ENCODE data around the gene CEP19.

CEP19 gene

DNA sequence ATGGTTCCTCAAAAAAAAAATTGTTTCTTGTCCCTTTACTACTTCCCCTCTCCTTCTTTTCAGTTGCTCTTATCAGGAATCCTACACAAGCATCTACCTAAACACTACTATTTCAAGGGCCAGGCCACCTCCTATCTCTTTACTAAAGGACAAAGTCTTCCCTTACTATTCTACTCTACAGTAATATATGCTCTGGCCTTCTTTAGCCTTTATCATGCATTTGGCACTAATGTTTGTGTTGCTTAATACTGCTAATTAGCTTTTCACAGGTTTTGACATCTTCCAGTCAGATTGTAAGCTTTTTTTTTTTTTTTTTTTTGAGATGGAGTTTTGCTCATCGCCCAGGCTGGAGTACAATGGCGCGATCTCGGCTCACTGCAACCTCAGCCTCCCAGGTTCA, 5.3 kb downstream of the CEP19 start:
- H3K4me1 ChIP-seq (ENCODE audit: control insufficient read depth, low read depth, low read length), result no peaks in the 10 kb centered on the region
- no peak overlapping the region for H3K9ac ChIP-seq (ENCODE audit: low read length)
- no peak overlapping the region for H3K4me3 ChIP-seq (ENCODE audit: low read length)
- no peaks in the 10 kb centered on the region for H3K9me3 ChIP-seq (ENCODE audit: control insufficient read depth, low read depth, low read length)
- H3K27ac ChIP-seq (ENCODE audit: low read length), result no peak overlapping the region
- H3K36me3 ChIP-seq (ENCODE audit: control insufficient read depth, low read depth, low read length), result no peaks in the 10 kb centered on the region
- H3K27me3 ChIP-seq (ENCODE audit: control insufficient read depth, insufficient read depth, low read length), result peaks cover 10% of the 10 kb centered on the region

DNA sequence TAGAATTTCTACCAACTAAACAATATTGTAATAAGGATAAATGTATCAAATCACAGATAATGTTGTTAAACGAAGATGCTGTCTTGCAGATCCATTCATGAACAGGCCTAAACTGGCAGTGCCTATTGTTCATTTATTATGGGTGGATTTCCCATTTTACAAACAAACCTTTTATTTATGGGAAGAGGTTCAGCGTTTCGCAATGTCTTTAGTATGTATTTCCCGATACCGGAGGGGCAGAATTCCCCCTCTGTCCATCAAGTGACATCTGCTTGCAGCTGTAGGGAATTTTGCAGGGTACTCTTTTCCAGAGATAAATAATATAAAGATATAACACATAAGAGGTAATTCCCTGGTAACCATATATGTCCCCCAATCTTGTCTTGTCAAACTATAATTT, 5.7 kb downstream of the CEP19 start:
- no peaks in the 10 kb centered on the region for H3K36me3 ChIP-seq (ENCODE audit: control insufficient read depth, low read depth, low read length)
- H3K27ac ChIP-seq (ENCODE audit: low read length), result no peak overlapping the region
- H3K9me3 ChIP-seq (ENCODE audit: control insufficient read depth, low read depth, low read length), result no peaks in the 10 kb centered on the region
- H3K27me3 ChIP-seq (ENCODE audit: control insufficient read depth, insufficient read depth, low read length), result peaks cover 6% of the 10 kb centered on the region
- no peak overlapping the region for H3K4me3 ChIP-seq (ENCODE audit: low read length)
- no peaks in the 10 kb centered on the region for H3K4me1 ChIP-seq (ENCODE audit: control insufficient read depth, low read depth, low read length)
- H3K9ac ChIP-seq (ENCODE audit: low read length), result no peak overlapping the region

DNA sequence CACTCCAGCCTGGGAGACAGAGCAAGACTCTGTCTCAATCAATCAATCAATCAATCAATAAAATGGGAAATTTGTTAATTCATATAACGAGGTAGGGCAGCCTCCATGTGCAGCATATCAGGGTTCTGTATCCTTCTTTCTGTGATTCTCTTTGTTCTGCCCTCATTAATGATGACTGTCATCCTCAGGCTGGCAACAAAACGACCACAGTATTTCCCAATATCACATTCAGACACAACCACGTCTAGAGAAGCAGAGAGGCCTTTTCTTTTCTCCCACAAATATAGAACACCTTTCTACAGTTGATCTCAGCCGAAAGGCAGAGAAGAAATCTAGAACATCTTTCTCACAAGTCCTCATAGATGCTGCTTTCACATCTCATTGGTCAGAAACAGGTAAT, 11.2 kb downstream of the CEP19 start:
- H3K27me3 ChIP-seq (ENCODE audit: control insufficient read depth, insufficient read depth, low read length), result no peaks in the 10 kb centered on the region
- H3K36me3 ChIP-seq (ENCODE audit: control insufficient read depth, low read depth, low read length), result no peaks in the 10 kb centered on the region
- H3K9ac ChIP-seq (ENCODE audit: low read length), result no peak overlapping the region
- no peaks in the 10 kb centered on the region for H3K4me1 ChIP-seq (ENCODE audit: control insufficient read depth, low read depth, low read length)
- no peak overlapping the region for H3K4me3 ChIP-seq (ENCODE audit: low read length)
- H3K9me3 ChIP-seq (ENCODE audit: control insufficient read depth, low read depth, low read length), result no peaks in the 10 kb centered on the region
- H3K27ac ChIP-seq (ENCODE audit: low read length), result no peak overlapping the region

DNA sequence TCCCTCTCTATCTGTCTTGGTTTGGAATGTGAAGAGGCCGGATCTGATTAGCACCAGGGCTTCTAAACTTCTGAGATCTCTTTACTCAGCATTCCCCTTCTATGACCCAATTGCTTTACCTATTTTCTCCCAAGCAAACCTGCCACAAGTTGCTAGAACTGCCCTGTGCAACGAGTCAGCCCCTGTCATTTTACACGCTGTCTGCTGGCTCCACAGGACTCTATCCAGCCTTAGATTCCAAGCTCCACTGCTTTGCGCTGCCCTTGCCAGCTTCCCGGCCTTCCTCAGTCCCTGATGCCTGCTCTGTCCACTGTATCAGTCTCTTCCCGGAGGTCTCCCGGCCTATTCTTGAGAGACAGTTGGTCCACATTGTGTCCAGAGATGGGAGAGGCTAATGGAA, 12.3 kb downstream of the CEP19 start:
- no peak overlapping the region for H3K27ac ChIP-seq (ENCODE audit: low read length)
- no peaks in the 10 kb centered on the region for H3K36me3 ChIP-seq (ENCODE audit: control insufficient read depth, low read depth, low read length)
- no peaks in the 10 kb centered on the region for H3K27me3 ChIP-seq (ENCODE audit: control insufficient read depth, insufficient read depth, low read length)
- H3K9ac ChIP-seq (ENCODE audit: low read length), result no peak overlapping the region
- H3K4me3 ChIP-seq (ENCODE audit: low read length), result no peak overlapping the region
- no peaks in the 10 kb centered on the region for H3K9me3 ChIP-seq (ENCODE audit: control insufficient read depth, low read depth, low read length)
- no peaks in the 10 kb centered on the region for H3K4me1 ChIP-seq (ENCODE audit: control insufficient read depth, low read depth, low read length)

DNA sequence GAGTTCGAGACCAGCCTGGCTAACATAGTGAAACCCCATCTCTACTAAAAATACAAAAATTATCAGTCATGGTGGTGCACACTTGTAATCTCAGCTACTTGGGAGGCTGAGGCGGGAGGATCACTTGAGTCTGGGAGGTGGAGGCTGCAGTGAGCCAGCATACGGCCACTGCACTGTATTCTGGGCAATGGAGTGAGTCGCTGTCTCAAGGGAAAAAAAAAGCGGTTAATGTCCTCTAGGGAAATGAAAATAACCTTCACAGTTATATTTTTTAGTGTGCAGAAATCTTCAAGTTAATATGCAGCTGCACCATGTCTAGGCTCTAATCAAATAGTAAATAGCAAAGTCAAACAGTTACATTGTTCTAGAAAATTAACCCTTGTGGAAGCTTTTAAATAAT, 14.8 kb downstream of the CEP19 start:
- H3K27ac ChIP-seq (ENCODE audit: low read length), result no peak overlapping the region

DNA sequence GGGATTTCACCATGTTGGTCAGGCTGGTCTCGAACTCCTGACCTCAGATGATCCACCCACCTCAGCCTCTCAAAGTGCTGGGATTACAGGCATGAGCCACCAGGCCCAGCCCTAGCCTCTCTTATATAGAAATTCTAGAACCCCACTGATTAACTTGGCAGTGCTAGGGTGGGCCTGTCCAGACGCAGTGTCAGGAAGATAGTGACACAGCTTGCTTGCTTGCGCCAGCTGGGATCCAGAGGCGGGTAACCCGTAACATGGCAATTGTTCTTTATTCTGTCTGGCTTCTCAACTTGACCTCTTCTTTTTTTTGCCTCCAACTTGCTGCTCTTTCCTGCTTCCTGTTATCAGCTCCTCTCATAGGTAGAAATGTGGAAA, 16.2 kb downstream of the CEP19 start:
- Histone ChIP-seq H3K27ac (ENCODE audit: low read length) (no peak overlapping the region), H3K36me3 (ENCODE audit: control insufficient read depth, low read depth, low read length) (no peaks in the 10 kb centered on the region), H3K4me1 (ENCODE audit: control insufficient read depth, low read depth, low read length) (no peaks in the 10 kb centered on the region), H3K9ac (ENCODE audit: low read length) (no peak overlapping the region), H3K27me3 (ENCODE audit: control insufficient read depth, insufficient read depth, low read length) (no peaks in the 10 kb centered on the region), H3K4me3 (ENCODE audit: low read length) (no peak overlapping the region), H3K9me3 (ENCODE audit: control insufficient read depth, low read depth, low read length) (no peaks in the 10 kb centered on the region)

More for the DNA sequence above, 14.8 kb downstream of the CEP19 start:
- no peak overlapping the region for H3K4me3 ChIP-seq (ENCODE audit: low read length)
- H3K27me3 ChIP-seq (ENCODE audit: control insufficient read depth, insufficient read depth, low read length), result no peaks in the 10 kb centered on the region
- no peak overlapping the region for H3K9ac ChIP-seq (ENCODE audit: low read length)
- no peaks in the 10 kb centered on the region for H3K4me1 ChIP-seq (ENCODE audit: control insufficient read depth, low read depth, low read length)
- no peaks in the 10 kb centered on the region for H3K36me3 ChIP-seq (ENCODE audit: control insufficient read depth, low read depth, low read length)
- H3K9me3 ChIP-seq (ENCODE audit: control insufficient read depth, low read depth, low read length), result no peaks in the 10 kb centered on the region

DNA sequence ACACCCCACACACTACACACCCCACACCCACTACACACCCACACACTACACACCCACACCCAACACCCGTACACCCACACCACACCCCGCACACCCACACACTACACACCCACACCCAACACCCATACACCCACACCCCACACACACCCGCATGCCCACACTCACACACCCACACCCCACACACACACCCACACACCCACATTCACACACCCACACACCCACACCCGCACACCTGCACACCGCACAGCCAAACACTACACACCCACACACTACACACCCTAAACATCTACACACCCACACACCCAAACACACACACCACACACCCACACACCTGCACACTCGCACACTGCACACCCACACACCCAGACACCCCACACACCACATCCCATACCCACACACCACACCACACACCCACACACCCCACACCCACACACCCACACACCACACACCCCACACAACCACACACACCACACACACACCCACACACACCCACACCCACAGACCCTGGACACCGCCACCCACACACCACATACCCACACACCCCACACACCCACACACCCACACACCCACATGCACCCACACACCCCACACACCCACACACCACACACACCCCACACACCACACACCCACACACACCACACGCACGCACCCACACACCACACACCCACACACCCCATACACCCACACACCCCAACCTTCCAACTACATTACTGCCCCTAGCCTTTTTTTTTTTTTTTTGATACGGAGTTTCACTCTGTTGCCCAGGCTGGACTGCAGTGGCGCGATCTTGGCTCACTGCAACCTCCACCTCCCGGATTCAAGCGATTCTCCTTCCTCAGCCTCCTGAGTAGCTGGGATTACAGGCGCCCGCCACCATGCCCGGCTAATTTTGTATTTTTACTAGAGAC, 16.9 kb downstream of the CEP19 start:
- H3K27ac ChIP-seq (ENCODE audit: low read length), result no peak overlapping the region
- H3K36me3 ChIP-seq (ENCODE audit: control insufficient read depth, low read depth, low read length), result no peaks in the 10 kb centered on the region
- H3K4me1 ChIP-seq (ENCODE audit: control insufficient read depth, low read depth, low read length), result no peaks in the 10 kb centered on the region
- H3K27me3 ChIP-seq (ENCODE audit: control insufficient read depth, insufficient read depth, low read length), result no peaks in the 10 kb centered on the region
- no peak overlapping the region for H3K4me3 ChIP-seq (ENCODE audit: low read length)
- H3K9ac ChIP-seq (ENCODE audit: low read length), result no peak overlapping the region
- no peaks in the 10 kb centered on the region for H3K9me3 ChIP-seq (ENCODE audit: control insufficient read depth, low read depth, low read length)

DNA sequence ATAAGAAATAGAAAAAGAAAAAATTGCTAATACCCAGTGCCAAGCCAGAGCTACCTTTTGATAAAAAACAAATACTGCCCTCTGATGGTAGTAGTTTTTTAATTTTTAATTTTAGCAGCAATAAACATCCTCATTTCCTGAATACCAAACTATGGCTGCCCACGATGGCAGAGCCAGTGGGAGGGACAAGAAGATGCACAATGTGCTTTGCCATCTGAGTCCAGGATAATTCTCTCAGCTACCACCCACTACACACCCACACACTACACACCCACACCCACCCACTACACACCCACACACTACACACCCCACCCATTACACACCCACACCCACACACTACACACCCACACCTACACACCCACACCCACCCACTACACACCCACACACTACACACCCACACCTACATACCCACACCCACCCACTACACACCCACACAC, 17.8 kb downstream of the CEP19 start:
- no peaks in the 10 kb centered on the region for H3K9me3 ChIP-seq (ENCODE audit: control insufficient read depth, low read depth, low read length)
- H3K27ac ChIP-seq (ENCODE audit: low read length), result no peak overlapping the region
- no peak overlapping the region for H3K9ac ChIP-seq (ENCODE audit: low read length)
- no peak overlapping the region for H3K4me3 ChIP-seq (ENCODE audit: low read length)
- H3K27me3 ChIP-seq (ENCODE audit: control insufficient read depth, insufficient read depth, low read length), result no peaks in the 10 kb centered on the region
- no peaks in the 10 kb centered on the region for H3K36me3 ChIP-seq (ENCODE audit: control insufficient read depth, low read depth, low read length)
- no peaks in the 10 kb centered on the region for H3K4me1 ChIP-seq (ENCODE audit: control insufficient read depth, low read depth, low read length)

DNA sequence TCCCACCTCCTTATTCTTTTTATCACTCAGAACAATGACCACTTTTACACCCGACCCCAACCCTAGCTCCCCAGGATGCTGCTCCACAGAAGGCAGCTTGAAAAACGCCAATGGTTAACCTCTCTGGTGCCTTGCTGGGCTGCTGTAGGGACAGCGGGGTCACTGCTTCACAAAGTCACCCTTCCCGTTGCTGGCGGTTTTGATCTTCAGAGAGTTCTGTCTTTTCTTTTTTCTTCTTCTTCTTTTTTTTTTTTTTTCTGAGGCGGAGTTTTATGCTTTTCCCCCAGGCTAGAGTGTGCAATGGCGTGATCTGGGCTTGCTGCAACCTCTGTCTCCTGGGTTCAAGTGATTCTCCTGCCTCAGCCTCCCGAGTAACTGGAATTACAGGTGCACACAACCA, 20.7 kb downstream of the CEP19 start:
- Histone ChIP-seq H3K4me1 (ENCODE audit: control insufficient read depth, low read depth, low read length) (no peaks in the 10 kb centered on the region), H3K9ac (ENCODE audit: low read length) (no peak overlapping the region), H3K4me3 (ENCODE audit: low read length) (no peak overlapping the region), H3K27ac (ENCODE audit: low read length) (no peak overlapping the region), H3K36me3 (ENCODE audit: control insufficient read depth, low read depth, low read length) (no peaks in the 10 kb centered on the region), H3K27me3 (ENCODE audit: control insufficient read depth, insufficient read depth, low read length) (no peaks in the 10 kb centered on the region), H3K9me3 (ENCODE audit: control insufficient read depth, low read depth, low read length) (no peaks in the 10 kb centered on the region)

DNA sequence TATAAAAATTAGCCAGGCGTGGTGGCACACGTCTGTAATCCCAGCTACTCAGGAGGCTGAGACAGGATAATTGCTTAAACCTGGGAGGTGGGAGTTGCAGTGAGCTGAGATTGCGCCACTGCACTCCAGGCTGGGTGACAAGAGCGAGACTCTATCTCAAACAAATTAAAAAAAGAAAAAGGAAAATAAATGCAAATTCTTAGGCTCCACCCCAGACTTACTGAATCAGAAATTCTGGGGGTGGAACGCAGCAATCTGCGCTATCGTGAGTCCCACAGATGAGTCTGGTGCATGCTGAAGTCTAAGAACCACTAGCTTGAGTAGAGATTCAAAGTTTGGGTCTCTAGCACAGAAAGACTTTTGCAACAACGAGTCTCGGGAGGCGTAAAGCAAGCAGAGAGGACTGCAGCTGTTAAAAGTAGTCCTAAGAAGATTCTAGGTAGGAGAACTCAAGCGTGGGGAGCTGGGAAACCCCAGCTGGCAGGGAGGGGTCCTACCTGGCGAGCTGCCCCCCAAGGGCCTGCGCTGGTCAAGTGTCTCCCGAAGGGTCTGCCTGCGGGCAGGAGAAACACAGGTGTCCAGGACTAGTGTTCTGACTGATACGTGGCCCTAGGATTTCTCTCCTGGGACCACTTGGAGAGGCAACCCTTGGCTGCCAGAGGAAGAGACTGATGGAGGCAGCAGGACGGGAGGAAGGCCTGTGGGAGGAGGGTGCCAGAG, 21.9 kb downstream of the CEP19 start:
- H3K9ac ChIP-seq (ENCODE audit: low read length), result no peak overlapping the region
- no peaks in the 10 kb centered on the region for H3K9me3 ChIP-seq (ENCODE audit: control insufficient read depth, low read depth, low read length)
- H3K4me1 ChIP-seq (ENCODE audit: control insufficient read depth, low read depth, low read length), result no peaks in the 10 kb centered on the region
- no peak overlapping the region for H3K4me3 ChIP-seq (ENCODE audit: low read length)
- H3K27me3 ChIP-seq (ENCODE audit: control insufficient read depth, insufficient read depth, low read length), result no peaks in the 10 kb centered on the region
- no peaks in the 10 kb centered on the region for H3K36me3 ChIP-seq (ENCODE audit: control insufficient read depth, low read depth, low read length)
- H3K27ac ChIP-seq (ENCODE audit: low read length), result no peak overlapping the region

DNA sequence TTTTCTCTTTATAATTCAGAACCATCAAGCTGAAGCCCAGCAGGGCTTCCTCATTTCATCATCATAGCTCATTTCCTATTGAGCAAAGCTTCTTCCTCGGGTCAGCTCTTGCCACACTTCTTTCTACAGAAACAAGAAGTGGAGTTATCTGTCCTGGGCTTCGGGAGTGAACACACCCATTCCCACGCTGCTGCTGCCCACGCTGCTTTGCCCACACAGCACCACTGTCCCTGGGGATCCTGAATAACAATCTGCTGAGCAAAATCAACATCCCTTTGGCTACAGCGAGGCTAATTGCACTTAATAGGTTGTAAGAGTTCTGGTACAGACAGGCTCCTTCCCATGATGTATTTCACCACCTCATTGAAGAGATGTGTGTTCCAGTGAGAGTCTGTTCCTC, 23.7 kb downstream of the CEP19 start:
- no peak overlapping the region for H3K4me3 ChIP-seq (ENCODE audit: low read length)
- no peaks in the 10 kb centered on the region for H3K27me3 ChIP-seq (ENCODE audit: control insufficient read depth, insufficient read depth, low read length)
- H3K9me3 ChIP-seq (ENCODE audit: control insufficient read depth, low read depth, low read length), result no peaks in the 10 kb centered on the region
- H3K27ac ChIP-seq (ENCODE audit: low read length), result no peak overlapping the region
- peaks cover 3% of the 10 kb centered on the region for H3K4me1 ChIP-seq (ENCODE audit: control insufficient read depth, low read depth, low read length)
- no peaks in the 10 kb centered on the region for H3K36me3 ChIP-seq (ENCODE audit: control insufficient read depth, low read depth, low read length)
- H3K9ac ChIP-seq (ENCODE audit: low read length), result no peak overlapping the region

DNA sequence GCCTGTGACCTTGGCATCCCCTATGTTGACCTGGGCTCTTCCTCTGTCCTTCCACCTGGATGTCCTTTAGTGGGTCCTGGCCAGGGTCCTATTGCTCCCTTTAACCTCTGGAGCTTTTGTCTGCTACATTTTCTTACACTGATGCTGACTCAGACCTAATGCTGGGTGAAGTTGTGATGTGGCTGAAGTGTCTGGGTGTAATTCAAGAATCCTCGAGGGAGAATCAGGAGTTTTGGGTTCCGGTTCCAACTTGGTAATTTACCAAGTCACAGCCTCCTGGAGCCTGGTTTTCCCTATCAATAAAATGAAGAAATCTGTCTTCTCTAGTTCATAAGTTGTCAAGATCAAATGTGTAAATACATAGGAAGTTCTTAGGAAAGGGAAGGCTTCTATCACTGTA, 25.6 kb downstream of the CEP19 start:
- H3K4me1 ChIP-seq (ENCODE audit: control insufficient read depth, low read depth, low read length), result peaks cover 3% of the 10 kb centered on the region
- H3K36me3 ChIP-seq (ENCODE audit: control insufficient read depth, low read depth, low read length), result no peaks in the 10 kb centered on the region
- H3K27ac ChIP-seq (ENCODE audit: low read length), result no peak overlapping the region
- no peak overlapping the region for H3K4me3 ChIP-seq (ENCODE audit: low read length)
- H3K27me3 ChIP-seq (ENCODE audit: control insufficient read depth, insufficient read depth, low read length), result no peaks in the 10 kb centered on the region
- no peaks in the 10 kb centered on the region for H3K9me3 ChIP-seq (ENCODE audit: control insufficient read depth, low read depth, low read length)
- no peak overlapping the region for H3K9ac ChIP-seq (ENCODE audit: low read length)

Measured in iPS-18a (cell line).